ENCODE measurements around the gene TMEM26. TPM values are rescaled to one million over a fixed set of nuclear protein-coding genes. Genes with fewer than 3 reads are reported as not detected.

TMEM26 gene
- total RNA-seq (ENCODE audit: low replicate concordance), result 5.7 and 20.5 TPM in 2 replicates

DNA sequence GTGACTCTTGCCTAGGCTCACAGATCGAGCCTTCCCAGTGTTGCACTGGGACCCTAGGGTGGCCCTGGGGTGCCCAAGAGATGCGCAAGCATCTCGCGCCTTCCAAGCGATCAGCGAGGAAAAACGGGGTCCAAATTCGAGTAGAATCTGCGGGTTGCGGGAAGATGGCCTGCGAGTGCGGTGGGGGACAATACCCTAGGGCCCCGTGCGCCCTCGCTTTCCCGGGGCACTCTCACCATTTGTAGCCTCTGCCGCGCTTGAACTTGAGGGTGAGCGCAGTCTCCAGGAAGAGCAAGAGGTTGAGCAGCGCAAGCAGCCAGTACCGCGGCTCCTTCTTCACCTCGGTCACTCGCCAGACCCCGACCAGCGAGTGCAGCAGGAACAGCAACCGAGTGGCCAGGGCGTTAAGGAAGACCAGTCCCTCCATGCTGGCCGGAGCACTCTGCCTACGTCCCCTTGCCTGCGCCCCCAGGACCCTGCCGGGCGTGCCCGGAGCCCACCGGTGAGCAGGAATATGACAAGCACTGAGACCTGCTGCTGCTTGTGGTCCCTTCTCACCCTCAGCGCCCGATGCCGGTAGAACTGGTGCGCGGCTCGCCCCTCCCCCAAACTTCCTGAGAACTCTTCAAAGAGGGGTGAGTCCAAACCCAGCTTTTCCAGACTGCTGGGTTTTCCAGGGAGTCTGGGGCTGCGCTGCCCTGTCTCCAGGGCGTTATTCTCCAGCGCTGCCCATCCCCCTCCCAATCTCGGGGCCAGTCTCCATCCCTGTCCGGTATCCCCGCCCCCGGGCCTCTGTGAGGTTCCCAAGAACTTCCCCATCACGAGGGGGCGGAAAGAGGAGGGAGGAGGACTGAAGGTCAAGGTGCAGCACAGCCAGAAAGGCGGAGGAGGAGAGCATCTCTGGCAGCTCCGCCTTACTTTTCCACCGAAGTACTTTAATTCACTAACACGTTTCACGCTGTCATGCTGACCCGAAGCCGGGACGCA is at the start of gene TMEM26:
TMEM26 (minus strand) TSS at position 727 of the 987 bp plus-strand sequence; CDS start at position 427, 300 bp downstream.
- H3K4me3 ChIP-seq (ENCODE audit: low read depth, low read length), result peak within 1 kb of the TSS; percentile 79
- TF ChIP-seq, protein P1, sequence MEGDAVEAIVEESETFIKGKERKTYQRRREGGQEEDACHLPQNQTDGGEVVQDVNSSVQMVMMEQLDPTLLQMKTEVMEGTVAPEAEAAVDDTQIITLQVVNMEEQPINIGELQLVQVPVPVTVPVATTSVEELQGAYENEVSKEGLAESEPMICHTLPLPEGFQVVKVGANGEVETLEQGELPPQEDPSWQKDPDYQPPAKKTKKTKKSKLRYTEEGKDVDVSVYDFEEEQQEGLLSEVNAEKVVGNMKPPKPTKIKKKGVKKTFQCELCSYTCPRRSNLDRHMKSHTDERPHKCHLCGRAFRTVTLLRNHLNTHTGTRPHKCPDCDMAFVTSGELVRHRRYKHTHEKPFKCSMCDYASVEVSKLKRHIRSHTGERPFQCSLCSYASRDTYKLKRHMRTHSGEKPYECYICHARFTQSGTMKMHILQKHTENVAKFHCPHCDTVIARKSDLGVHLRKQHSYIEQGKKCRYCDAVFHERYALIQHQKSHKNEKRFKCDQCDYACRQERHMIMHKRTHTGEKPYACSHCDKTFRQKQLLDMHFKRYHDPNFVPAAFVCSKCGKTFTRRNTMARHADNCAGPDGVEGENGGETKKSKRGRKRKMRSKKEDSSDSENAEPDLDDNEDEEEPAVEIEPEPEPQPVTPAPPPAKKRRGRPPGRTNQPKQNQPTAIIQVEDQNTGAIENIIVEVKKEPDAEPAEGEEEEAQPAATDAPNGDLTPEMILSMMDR (IDR thresholded peaks at IDR 0.05; ENCODE audit: insufficient read depth, low read length), result no peak
- peak; percentile 32 for DNase-seq (ENCODE audit: low read depth)

- H3K4me3 ChIP-seq (ENCODE audit: low read depth, low read length), result no peak overlapping the region
- TF ChIP-seq, protein P1 (IDR thresholded peaks at IDR 0.05; ENCODE audit: insufficient read depth, low read length), result no peak
- no peak for DNase-seq (ENCODE audit: low read depth)
Measured at GRCh38 chr10:61500460-61500859, 47.3 kb upstream of the TMEM26 start.

DNA sequence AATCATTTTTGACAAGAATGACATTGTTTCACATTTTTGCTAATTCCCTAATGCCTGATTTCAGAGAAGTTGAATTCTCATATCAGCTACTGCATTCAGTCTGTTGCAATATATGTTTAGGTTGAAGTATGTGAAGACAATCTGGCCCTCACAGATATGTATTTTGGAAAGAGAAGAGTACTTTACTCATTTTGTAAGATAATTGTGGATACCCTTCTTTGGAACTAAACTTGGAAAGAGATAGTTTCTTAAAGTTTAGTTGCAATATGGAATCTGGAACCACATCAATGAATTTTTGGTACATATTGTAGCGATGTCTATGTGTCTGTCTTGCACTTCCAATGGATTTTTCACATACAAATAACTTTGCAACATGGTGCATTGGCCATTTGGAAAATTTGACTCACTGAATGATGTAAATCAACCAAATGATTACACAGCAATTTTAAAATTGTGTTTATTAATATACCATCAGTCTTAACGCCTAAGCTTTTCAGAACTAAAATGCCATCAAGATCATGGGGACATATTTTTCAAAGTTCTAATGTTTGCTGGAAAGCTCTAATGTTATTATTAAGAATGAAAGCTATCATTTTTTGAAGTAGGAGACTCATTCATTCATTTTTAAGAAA is 39.3 kb upstream of the TMEM26 start:
- no peak for DNase-seq (ENCODE audit: low read depth)
- TF ChIP-seq, protein P1 (IDR thresholded peaks at IDR 0.05; ENCODE audit: insufficient read depth, low read length), result no peak
- no peak overlapping the region for H3K4me3 ChIP-seq (ENCODE audit: low read depth, low read length)

DNA sequence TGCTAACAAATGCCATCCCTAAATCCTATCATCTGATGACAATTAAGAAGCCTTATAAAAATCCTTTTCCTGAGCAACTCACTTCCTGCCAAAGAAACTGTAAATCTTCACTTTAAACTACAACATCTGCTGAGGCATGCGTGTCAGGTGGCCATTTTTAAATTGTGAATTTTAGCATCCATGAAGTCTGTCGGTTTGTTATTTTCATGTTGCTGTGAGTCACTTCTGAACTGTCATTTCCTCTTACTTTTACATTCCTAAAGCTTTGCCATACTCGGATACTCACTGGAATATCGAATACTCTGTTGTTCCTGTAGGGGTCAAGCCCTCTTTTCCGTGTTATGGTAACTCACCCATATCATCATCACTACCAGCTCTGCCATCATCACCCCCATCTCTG is 34.3 kb upstream of the TMEM26 start:
- TF ChIP-seq, protein P1 (IDR thresholded peaks at IDR 0.05; ENCODE audit: insufficient read depth, low read length), result no peak
- no peak overlapping the region for H3K4me3 ChIP-seq (ENCODE audit: low read depth, low read length)
- no peak for DNase-seq (ENCODE audit: low read depth)

DNA sequence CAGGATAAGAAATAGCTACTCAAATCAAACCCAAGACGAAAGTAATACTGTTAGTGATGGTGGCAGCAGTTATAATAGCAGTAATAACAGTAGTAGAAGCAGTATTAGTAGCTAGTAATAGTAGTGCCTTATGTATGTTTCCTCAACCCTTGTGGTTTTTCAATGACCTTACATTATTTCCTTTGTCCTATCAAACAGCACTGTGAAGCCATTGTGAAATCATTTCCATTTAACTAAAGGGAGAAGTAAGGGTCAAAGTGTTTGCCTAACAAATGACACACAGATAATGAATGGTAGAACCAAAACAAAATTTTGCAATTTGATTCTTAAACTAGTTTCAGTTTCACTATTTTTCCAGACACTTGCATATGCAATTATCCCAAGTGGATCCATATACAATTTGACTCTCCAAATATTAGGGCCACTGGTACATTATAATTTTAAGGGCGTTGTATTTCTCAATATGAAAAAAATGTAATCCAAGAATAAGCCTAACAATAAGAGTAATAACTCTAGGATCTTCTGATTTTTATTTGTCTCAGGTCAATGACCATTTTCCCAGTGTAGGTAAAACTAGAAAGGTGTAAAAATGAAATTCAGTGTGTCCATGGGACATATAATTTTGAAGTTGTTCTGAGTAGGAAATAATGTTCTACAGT is 33.7 kb upstream of the TMEM26 start:
- TF ChIP-seq, protein P1 (IDR thresholded peaks at IDR 0.05; ENCODE audit: insufficient read depth, low read length), result no peak
- peak; percentile 25 for DNase-seq (ENCODE audit: low read depth)
- H3K4me3 ChIP-seq (ENCODE audit: low read depth, low read length), result no peak overlapping the region

DNA sequence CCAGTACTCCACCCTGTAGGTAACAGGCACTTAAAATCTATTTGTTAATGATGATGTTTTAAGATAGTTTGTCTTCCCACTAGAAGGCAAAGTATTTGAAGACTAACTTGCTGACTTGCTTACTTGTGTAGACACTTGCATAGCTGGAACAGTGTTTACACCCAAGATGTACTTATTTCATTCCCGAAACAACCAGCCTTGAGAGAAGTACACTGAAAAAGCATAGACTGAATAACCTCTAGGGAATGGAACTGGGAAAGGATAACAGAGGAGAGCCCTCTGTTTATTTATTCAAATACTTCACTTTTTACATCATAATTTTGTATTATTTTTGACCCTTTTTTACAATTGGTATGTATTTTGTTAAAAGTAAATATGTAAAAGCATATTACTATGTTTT is 33.1 kb upstream of the TMEM26 start:
- H3K4me3 ChIP-seq (ENCODE audit: low read depth, low read length), result no peak overlapping the region
- TF ChIP-seq, protein P1 (IDR thresholded peaks at IDR 0.05; ENCODE audit: insufficient read depth, low read length), result no peak
- DNase-seq (ENCODE audit: low read depth), result no peak
